ENCODE measurements around the gene DMC1. TPM values are rescaled to one million over a fixed set of nuclear protein-coding genes. Genes with fewer than 3 reads are reported as not detected.
A peak's percentile ranks its signal among the peaks of the same experiment; 100 is the strongest.

The DMC1 gene
- total RNA-seq, 1 experiment from 2014 or later, result 6.8 TPM

GRCh38 chr22:38494939-38495338, 75.0 kb downstream of the DMC1 start:
- H3K4me3 Mint-ChIP-seq, result no peak overlapping the region

More at GRCh38 chr22:38494939-38495338, 75.0 kb downstream of the DMC1 start:
- Histone ChIP-seq H2BK15ac (ENCODE audit: low read depth, low read length) (no peak overlapping the region), H2BK20ac (ENCODE audit: low read depth, low read length, poor library complexity, severe bottlenecking) (no peak overlapping the region), H3K79me2 (ENCODE audit: insufficient read depth, low read length) (0 out of 2 replicates have a peak, but pooled peaks cover 2% of the 10 kb centered on the region), H3K79me1 (ENCODE audit: insufficient read depth, low read depth, low read length, poor library complexity, severe bottlenecking) (peaks cover 5% of the 10 kb centered on the region), H3T11ph (ENCODE audit: low read length) (no peak overlapping the region), H3K56ac (ENCODE audit: insufficient read length, low read depth, low read length) (no peak overlapping the region), H2BK5ac (ENCODE audit: insufficient read length, low read length) (no peak overlapping the region), H3K23ac (ENCODE audit: insufficient read length, low read depth, low read length) (no peak overlapping the region), H3K4me2 (ENCODE audit: insufficient read depth, insufficient read length, low read length) (no peak overlapping the region), H4K5ac (ENCODE audit: insufficient read length, low read depth, low read length) (no peak overlapping the region), H2AFZ (ENCODE audit: low read length) (no peak overlapping the region), H3K27me3 (ENCODE audit: insufficient read depth, low read length) (no peaks in the 10 kb centered on the region), H3K9ac (ENCODE audit: extremely low read depth, insufficient read length, low read length) (no peak overlapping the region), H4K20me1 (ENCODE audit: control insufficient read depth, insufficient read depth, insufficient read length) (no peaks in the 10 kb centered on the region), H2BK120ac (ENCODE audit: low read depth, low read length, poor library complexity, severe bottlenecking) (no peak overlapping the region), H4K8ac (replicated peaks; ENCODE audit: insufficient read length, low read depth, low read length) (no peak overlapping the region), H3K27ac (ENCODE audit: insufficient read length, low read depth, low read length) (no peak overlapping the region), H3K4me1 (ENCODE audit: insufficient read depth, low read length) (no peaks in the 10 kb centered on the region), H4K91ac (ENCODE audit: insufficient read length, low read depth, low read length) (no peak overlapping the region), H3K4ac (ENCODE audit: low read depth, low read length) (no peak overlapping the region), H3K9me3 (ENCODE audit: control insufficient read depth, low read depth, low read length) (no peaks in the 10 kb centered on the region), H2AK5ac (ENCODE audit: insufficient read length, low read length) (no peak overlapping the region), H2BK12ac (ENCODE audit: insufficient read length, low read depth, low read length) (no peak overlapping the region), H3K14ac (ENCODE audit: insufficient read depth, low read length) (no peak overlapping the region), H3K18ac (ENCODE audit: insufficient read length, low read depth, low read length) (no peak overlapping the region), H3K23me2 (ENCODE audit: insufficient read length, low read depth, low read length, poor library complexity, severe bottlenecking) (no peaks in the 10 kb centered on the region)
- no CpG with 5 or more reads among the region's 12 CpGs for WGBS (ENCODE audit: extremely low coverage, insufficient read length, low lambda C conversion rate)
- peaks cover 73 to 97% (median 92%) of the 10 kb centered on the region in 3 experiments for H3K36me3 Mint-ChIP-seq (ENCODE audit: insufficient read depth in 1 of 3, low read depth in 3 of 3)
- no peaks in the 10 kb centered on the region for H3K9me3 Mint-ChIP-seq
- no peaks in the 10 kb centered on the region for H3K27me3 Mint-ChIP-seq (ENCODE audit: low read depth)
- DNase-seq, result no peak
- H3K4me1 Mint-ChIP-seq, result peaks cover 13 to 23% of the 10 kb centered on the region in 2 experiments; a peak in 3 of 4 replicates
- TF ChIP-seq CTCF (conservative IDR thresholded peaks at IDR 0.05), result peak; percentile 36; the same call in 1 of the 3 replicates
- H3K27ac Mint-ChIP-seq, result peak overlapping the region in 2 of 3 experiments; percentile 55 to 85; a peak in 3 of 7 replicates
